ENCODE results near the gene AMN1. TPM values are rescaled to one million over a fixed set of nuclear protein-coding genes. Genes with fewer than 3 reads are reported as not detected.

Gene AMN1
- total and polyA plus RNA-seq, 2 experiments from 2014 or later: 9.3 to 14.0 TPM

DNA sequence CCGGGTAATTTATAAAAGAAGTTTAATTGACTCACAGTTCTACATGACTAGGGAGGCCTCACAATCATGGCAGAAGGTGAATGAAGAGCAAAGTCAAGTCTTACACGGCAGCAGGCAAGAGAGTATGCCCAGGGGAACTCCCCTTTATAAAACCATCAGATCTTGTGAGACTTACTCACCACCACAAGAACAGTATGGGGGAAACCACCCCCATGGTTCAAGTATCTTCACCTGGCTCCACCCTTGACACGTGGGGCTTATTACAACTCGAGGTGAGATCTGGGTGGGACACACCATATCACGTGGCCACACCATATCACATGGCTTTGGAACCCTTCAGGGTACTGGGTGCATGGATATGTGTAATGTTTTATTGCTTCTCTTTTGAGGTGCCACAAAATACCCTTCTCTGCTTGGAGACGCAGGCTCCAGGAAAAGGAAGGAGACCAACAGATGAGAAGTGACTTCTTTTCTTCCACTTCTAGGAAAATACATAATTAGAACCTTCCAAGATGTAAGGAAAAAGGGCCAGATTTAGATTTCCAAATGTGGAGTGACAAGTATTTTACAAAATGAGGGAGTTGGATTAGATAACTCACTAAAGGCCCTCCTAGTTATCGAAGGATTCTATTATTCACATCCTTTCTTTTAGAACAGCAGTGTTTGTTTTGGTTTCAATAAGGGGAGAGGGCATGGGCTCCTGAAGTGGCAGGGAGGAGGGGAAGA is 102.4 kb downstream of the AMN1 start:
- DNase-seq (ENCODE audit: low spot score): no peak
- no peak for TF ChIP-seq EZH2 (IDR thresholded peaks at IDR 0.05; ENCODE audit: borderline replicate concordance)
- TF ChIP-seq, protein P1, sequence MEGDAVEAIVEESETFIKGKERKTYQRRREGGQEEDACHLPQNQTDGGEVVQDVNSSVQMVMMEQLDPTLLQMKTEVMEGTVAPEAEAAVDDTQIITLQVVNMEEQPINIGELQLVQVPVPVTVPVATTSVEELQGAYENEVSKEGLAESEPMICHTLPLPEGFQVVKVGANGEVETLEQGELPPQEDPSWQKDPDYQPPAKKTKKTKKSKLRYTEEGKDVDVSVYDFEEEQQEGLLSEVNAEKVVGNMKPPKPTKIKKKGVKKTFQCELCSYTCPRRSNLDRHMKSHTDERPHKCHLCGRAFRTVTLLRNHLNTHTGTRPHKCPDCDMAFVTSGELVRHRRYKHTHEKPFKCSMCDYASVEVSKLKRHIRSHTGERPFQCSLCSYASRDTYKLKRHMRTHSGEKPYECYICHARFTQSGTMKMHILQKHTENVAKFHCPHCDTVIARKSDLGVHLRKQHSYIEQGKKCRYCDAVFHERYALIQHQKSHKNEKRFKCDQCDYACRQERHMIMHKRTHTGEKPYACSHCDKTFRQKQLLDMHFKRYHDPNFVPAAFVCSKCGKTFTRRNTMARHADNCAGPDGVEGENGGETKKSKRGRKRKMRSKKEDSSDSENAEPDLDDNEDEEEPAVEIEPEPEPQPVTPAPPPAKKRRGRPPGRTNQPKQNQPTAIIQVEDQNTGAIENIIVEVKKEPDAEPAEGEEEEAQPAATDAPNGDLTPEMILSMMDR (IDR thresholded peaks at IDR 0.05; ENCODE audit: poor library complexity): no peak
- no peak for TF ChIP-seq EZH2phosphoT487 (IDR thresholded peaks at IDR 0.05; ENCODE audit: low read depth, severe bottlenecking, unreplicated experiment)
- Histone ChIP-seq H3K4me1 (ENCODE audit: insufficient read depth) (no peaks in the 10 kb centered on the region), H3K4me2 (no peak overlapping the region), H3K9me3 (ENCODE audit: low read depth) (no peaks in the 10 kb centered on the region), H3K79me2 (no peaks in the 10 kb centered on the region), H4K20me1 (ENCODE audit: insufficient read depth, poor library complexity, severe bottlenecking) (no peaks in the 10 kb centered on the region), H3K27ac (no peak overlapping the region), H2AFZ (no peak overlapping the region), H3K4me3 (no peak overlapping the region), H3K27me3 (no peaks in the 10 kb centered on the region), H3K36me3 (replicated peaks; ENCODE audit: insufficient read depth, low read depth) (no peaks in the 10 kb centered on the region), H3K9me2 (replicated peaks; ENCODE audit: insufficient read depth) (no peaks in the 10 kb centered on the region)
- 80% methylated on average over 7 of the region's 7 CpGs for WGBS (ENCODE audit: low lambda C conversion rate, missing lambda C conversion rate)

DNA sequence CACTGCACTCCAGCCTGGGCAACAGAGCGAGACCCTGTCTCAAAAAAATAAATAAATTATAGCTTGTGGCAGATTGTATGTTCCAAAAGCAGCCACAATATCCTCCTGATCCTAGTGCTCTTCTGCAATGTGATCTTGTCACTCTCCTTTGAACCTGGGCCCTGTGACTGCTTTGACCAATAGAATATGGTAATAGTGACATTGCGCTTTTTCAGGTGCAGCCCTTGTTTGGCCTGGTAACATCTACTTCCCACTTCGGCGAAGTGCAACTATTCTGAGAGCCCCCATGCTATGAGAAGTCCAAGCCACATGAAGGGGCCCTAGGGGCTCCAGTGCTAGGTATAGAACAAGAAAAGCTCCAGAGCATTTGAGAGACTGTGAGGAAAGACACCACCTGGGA is 106.8 kb downstream of the AMN1 start:
- no peaks in the 10 kb centered on the region for H3K9me3 ChIP-seq (ENCODE audit: low read depth)
- H3K4me3 ChIP-seq: no peak overlapping the region
- H2AFZ ChIP-seq: no peak overlapping the region
- WGBS (ENCODE audit: low lambda C conversion rate, missing lambda C conversion rate): 96% methylated on average over 4 of the region's 4 CpGs
- no peak overlapping the region for H3K27ac ChIP-seq
- TF ChIP-seq EZH2phosphoT487 (IDR thresholded peaks at IDR 0.05; ENCODE audit: low read depth, severe bottlenecking, unreplicated experiment) (no peak), EZH2 (IDR thresholded peaks at IDR 0.05; ENCODE audit: borderline replicate concordance) (no peak)
- TF ChIP-seq, protein P1 (IDR thresholded peaks at IDR 0.05; ENCODE audit: poor library complexity): no peak
- peaks cover 5% of the 10 kb centered on the region for H3K4me1 ChIP-seq (ENCODE audit: insufficient read depth)
- no peak overlapping the region for H3K4me2 ChIP-seq
- DNase-seq (ENCODE audit: low spot score): no peak
- H3K36me3 ChIP-seq (replicated peaks; ENCODE audit: insufficient read depth, low read depth): no peaks in the 10 kb centered on the region
- H3K9me2 ChIP-seq (replicated peaks; ENCODE audit: insufficient read depth): no peaks in the 10 kb centered on the region
- no peaks in the 10 kb centered on the region for H3K27me3 ChIP-seq
- no peaks in the 10 kb centered on the region for H3K79me2 ChIP-seq
- H4K20me1 ChIP-seq (ENCODE audit: insufficient read depth, poor library complexity, severe bottlenecking): no peaks in the 10 kb centered on the region

Small RNAs within 50 kb of the gene (small RNA-seq; reads per million reads assigned to genes)
- not detected for gene AC023157.2

Other genes with a start within 250 kb of the AMN1 start
- 24.9 and 26.7 TPM in 2 replicates for gene DENND5B, start 137.9 kb downstream of the AMN1 start, total RNA-seq
- 9.9 and 10.4 TPM in 2 replicates for gene DENND5B, start 137.9 kb downstream of the AMN1 start, polyA plus RNA-seq
- 4.9 and 5.4 TPM in 2 replicates for gene ETFBKMT, start 69.3 kb downstream of the AMN1 start, total RNA-seq
- gene ETFBKMT, start 69.3 kb downstream of the AMN1 start, polyA plus RNA-seq: 2.0 and 4.7 TPM in 2 replicates
- gene RESF1, start 230.4 kb upstream of the AMN1 start, total RNA-seq: 63.8 and 91.5 TPM in 2 replicates
- 23.9 and 28.8 TPM in 2 replicates for gene RESF1, start 230.4 kb upstream of the AMN1 start, polyA plus RNA-seq

All from hepatocyte (in vitro differentiated cells).